Neural cell (in vitro differentiated cells): ENCODE measurements around the gene CLEC16A.

Experiments used
- CTCF ChIP-seq: fragments of 450-650 bp; IDR thresholded peaks from 2 replicates; pipeline ENCODE4 v1.5.1; 2014; ENCODE audit warnings: antibody characterized with exemption, mild to moderate bottlenecking, moderate library complexity; ENCODE audit not compliant: poor library complexity, severe bottlenecking
- EZH2 ChIP-seq: fragments of 200-600, 300-800 bp; shearing (Covaris generic), sonication (generic); IDR thresholded peaks from 2 replicates; pipeline ENCODE4 v1.6.1; 2014; ENCODE audit warnings: antibody characterized with exemption, low read length, borderline replicate concordance, mild to moderate bottlenecking; ENCODE audit not compliant: insufficient read depth, poor library complexity, severe bottlenecking
- TAF1 ChIP-seq: IDR thresholded peaks from 2 replicates; pipeline ENCODE4 v1.6.1; 2012; ENCODE audit warnings: low read depth

DNA sequence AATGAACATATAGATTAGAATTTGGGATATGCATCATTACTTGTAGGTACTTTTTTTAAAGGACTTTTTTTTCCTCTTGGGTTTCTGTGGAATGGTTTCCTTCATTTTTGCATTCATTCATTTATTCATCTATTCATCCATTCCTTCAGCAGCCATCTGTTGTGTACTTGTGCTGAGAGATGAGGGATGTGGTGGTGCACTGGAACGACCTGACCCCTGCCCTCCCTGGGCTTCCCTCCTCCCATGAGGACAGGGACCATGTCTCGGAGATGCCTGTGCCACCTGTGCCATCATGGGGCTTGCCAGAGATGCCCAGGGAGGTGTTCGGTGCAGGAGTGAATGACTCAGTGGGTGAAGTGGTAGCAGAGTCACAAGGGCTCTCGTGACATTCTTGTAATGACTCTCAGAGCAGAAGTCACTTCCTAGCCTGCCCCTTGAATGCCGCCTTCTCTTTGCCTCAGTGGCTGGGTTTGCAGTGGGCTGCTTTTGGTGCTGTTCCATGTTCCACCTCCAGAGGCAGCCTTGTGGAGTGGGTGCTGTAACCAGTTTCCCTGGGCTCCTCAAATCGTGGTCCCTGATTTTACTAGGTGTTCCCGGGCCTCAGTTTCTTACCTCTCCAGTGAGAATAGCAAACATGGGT is 43.9 kb downstream of the CLEC16A start:
- TF ChIP-seq CTCF (no peak), TAF1 (no peak), EZH2 (no peak)
